Liver (tissue), 9 donors: ENCODE measurements around the gene FZD1. TPM values are rescaled to one million over a fixed set of nuclear protein-coding genes. Genes with fewer than 3 reads are reported as not detected.
A peak's percentile ranks its signal among the peaks of the same experiment; 100 is the strongest.

Source experiments
- DNase-seq: peaks from one replicate; pipeline ENCODE4 v3.0.0-alpha.2; 2017; ENCODE audit warnings: low spot score
- H3K27ac ChIP-seq, 2 donors: one replicate each; pipeline ENCODE4 v1.7.0; 2013; ENCODE audit warnings: inconsistent platforms in 2 of 2, low read length in 2 of 2, control low read depth in 1 of 2, low read depth in 1 of 2, mild to moderate bottlenecking in 1 of 2
- H3K27me3 ChIP-seq, 4 donors: one replicate each; pipeline versions ENCODE4 v1.6.1 to v1.7.0; 2013; ENCODE audit warnings: low read length in 3 of 4, inconsistent platforms in 1 of 4, mild to moderate bottlenecking in 1 of 4, moderate library complexity in 1 of 4; ENCODE audit not compliant: control insufficient read depth in 4 of 4, insufficient read depth in 4 of 4
- H3K36me3 ChIP-seq, 4 donors: one replicate each; pipeline versions ENCODE4 v1.6.1 to v1.7.0; 2013; ENCODE audit warnings: low read length in 3 of 4, mild to moderate bottlenecking in 3 of 4, low read depth in 1 of 4, moderate library complexity in 1 of 4; ENCODE audit not compliant: control insufficient read depth in 4 of 4, insufficient read depth in 3 of 4
- H3K4me1 ChIP-seq, 4 donors: one replicate each; pipeline versions ENCODE4 v1.6.1 to v1.7.0; 2013; ENCODE audit warnings: low read length in 3 of 4, mild to moderate bottlenecking in 3 of 4, moderate library complexity in 1 of 4; ENCODE audit not compliant: control insufficient read depth in 4 of 4, insufficient read depth in 4 of 4
- H3K4me3 ChIP-seq, 3 donors: one replicate each; pipeline versions ENCODE4 v1.6.1 to v1.7.0; 2013; ENCODE audit warnings: low read length in 3 of 3, control low read depth in 1 of 3, low read depth in 1 of 3, mild to moderate bottlenecking in 1 of 3
- H3K9ac ChIP-seq, 2 donors: one replicate each; pipeline ENCODE4 v1.7.0; 2013; ENCODE audit warnings: low read length in 2 of 2, mild to moderate bottlenecking in 2 of 2, moderate library complexity in 2 of 2, control low read depth in 1 of 2, low read depth in 1 of 2
- H3K9me3 ChIP-seq, 4 donors: one replicate each; pipeline versions ENCODE4 v1.6.1 to v1.7.0; 2013; ENCODE audit warnings: low read length in 3 of 4; ENCODE audit not compliant: control insufficient read depth in 4 of 4
- EGR1 ChIP-seq, 2 donors: IDR thresholded peaks; 2 replicates each; pipeline ENCODE4 v1.6.1; 2016 to 2018; ENCODE audit warnings: antibody characterized with exemption in 2 of 2, low read depth in 2 of 2
- FOXA1 ChIP-seq: IDR thresholded peaks from 2 replicates; pipeline ENCODE4 v1.6.1; 2016; ENCODE audit warnings: antibody characterized with exemption
- FOXA2 ChIP-seq: IDR thresholded peaks from 2 replicates; pipeline ENCODE4 v1.6.1; 2016; ENCODE audit warnings: antibody characterized with exemption
- GABPA ChIP-seq, 2 donors: IDR thresholded peaks in 1 of 2; conservative IDR thresholded peaks in 1 of 2; 2 replicates each; pipeline ENCODE4 v1.6.1; 2016; ENCODE audit warnings: antibody characterized with exemption in 2 of 2, mild to moderate bottlenecking in 1 of 2, moderate library complexity in 1 of 2
- HNF4A ChIP-seq, 2 donors: conservative IDR thresholded peaks; 2 replicates each; pipeline ENCODE4 v1.6.1; 2016; ENCODE audit warnings: antibody characterized with exemption in 2 of 2, mild to moderate bottlenecking in 2 of 2
- HNF4G ChIP-seq: IDR thresholded peaks from 2 replicates; pipeline ENCODE4 v1.6.1; 2016; ENCODE audit warnings: antibody characterized with exemption
- JUND ChIP-seq, 2 donors: IDR thresholded peaks; 2 replicates each; pipeline ENCODE4 v1.6.1; 2016; ENCODE audit warnings: antibody characterized with exemption in 2 of 2
- NR2F2 ChIP-seq: IDR thresholded peaks from 2 replicates; pipeline ENCODE4 v1.6.1; 2016; ENCODE audit warnings: antibody characterized with exemption
- RAD21 ChIP-seq, 2 donors: IDR thresholded peaks; 2 replicates each; pipeline ENCODE4 v1.6.1; 2016; ENCODE audit warnings: antibody characterized with exemption in 2 of 2, mild to moderate bottlenecking in 2 of 2
- RXRA ChIP-seq, 2 donors: IDR thresholded peaks; 2 replicates each; pipeline ENCODE4 v1.6.1; 2017 to 2018; ENCODE audit warnings: antibody characterized with exemption in 2 of 2, mild to moderate bottlenecking in 1 of 2
- TAF1 ChIP-seq: conservative IDR thresholded peaks from 2 replicates; pipeline ENCODE4 v1.6.1; 2016; ENCODE audit warnings: antibody characterized with exemption, mild to moderate bottlenecking
- WGBS: extraction: QIAGEN DNeasy Blood & Tissue Kit; methylation state at CpG from one replicate; pipeline ENCODE4 v1.1.7; 2013; 5-methylcytosine and 5-hydroxymethylcytosine counted together
- polyA plus RNA-seq, 2 donors: library from polyadenylated mRNA; stranded (reverse) in 1 of 2; unstranded in 1 of 2; fragments of 200-250 nt in 1 of 2; fragments of >200 nt in 1 of 2; fragmentation: Nextera tagmentation in 1 of 2; extraction: Ambion mirVana in 1 of 2; gene quantifications; one replicate each; pipeline versions ENCODE4 v1.2.1 to v1.2.3, GENCODE V29; 2013 to 2015
- total RNA-seq, 2 donors: library from RNA; depleted of rRNA; stranded (reverse); fragments of >200 nt; gene quantifications; one replicate each; pipeline ENCODE4 v1.2.3, GENCODE V29; 2014
- TF ChIP-seq, protein P1 (sequence below): fragments of 150-350 bp; IDR thresholded peaks from 2 replicates; pipeline ENCODE4 v1.5.1; 2017; ENCODE audit warnings: improper control_type of control experiment, low read depth, low read length; ENCODE audit not compliant: missing input control
- TF ChIP-seq, protein P2 (sequence below): IDR thresholded peaks from 2 replicates; pipeline ENCODE4 v1.6.1; 2016; ENCODE audit warnings: antibody characterized with exemption
- TF ChIP-seq, protein P3 (sequence below): IDR thresholded peaks from 2 replicates; pipeline ENCODE4 v1.6.1; 2016; ENCODE audit warnings: antibody characterized with exemption
- TF ChIP-seq, protein P4 (sequence below): IDR thresholded peaks from 2 replicates; pipeline ENCODE4 v1.6.1; 2016; ENCODE audit warnings: antibody characterized with exemption, mild to moderate bottlenecking
- TF ChIP-seq, protein P5 (sequence below): IDR thresholded peaks from 2 replicates; pipeline ENCODE4 v1.6.1; 2016; ENCODE audit warnings: antibody characterized with exemption
- donor health status: healthy.
- donor health status: healthy.
- donor health status: healthy.
- donor health status: healthy.
- donor health status: healthy.

FZD1 gene
- total and polyA plus RNA-seq, 4 donors = 0.68 to 3.8 (median 2.6) TPM

DNA sequence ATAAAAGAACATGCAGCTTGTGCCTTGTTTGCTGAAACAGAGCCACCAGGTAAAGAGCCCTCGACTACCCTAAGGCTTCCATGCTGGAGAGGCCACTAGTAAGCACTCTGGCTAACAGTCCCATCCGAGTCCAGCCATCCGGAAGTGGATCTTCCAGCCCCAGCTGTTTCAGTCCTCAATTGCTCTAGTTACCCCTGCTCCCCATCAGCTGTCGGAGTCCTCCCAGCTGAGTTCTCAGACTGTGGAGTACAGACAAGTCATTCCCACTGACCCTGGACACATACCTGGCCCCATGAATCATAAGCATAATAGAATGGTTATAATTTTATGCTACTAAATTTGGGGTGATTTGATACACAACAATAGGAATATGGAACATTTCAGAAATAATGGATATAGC is 13.5 kb upstream of the FZD1 start:
- Histone ChIP-seq H3K27me3 (no peaks in the 10 kb centered on the region), H3K4me3 (no peak overlapping the region), H3K4me1 (no peaks in the 10 kb centered on the region), H3K36me3 (no peaks in the 10 kb centered on the region), H3K27ac (no peak overlapping the region), H3K9me3 (no peaks in the 10 kb centered on the region), H3K9ac (no peak overlapping the region)
- no peak for DNase-seq
- TF ChIP-seq EGR1 (IDR thresholded peaks at IDR 0.05; ENCODE audit: low read depth in 2 of 2) = no peak
- no peak for TF ChIP-seq NR2F2
- 90% methylated on average over 4 of the region's 4 CpGs for WGBS

DNA sequence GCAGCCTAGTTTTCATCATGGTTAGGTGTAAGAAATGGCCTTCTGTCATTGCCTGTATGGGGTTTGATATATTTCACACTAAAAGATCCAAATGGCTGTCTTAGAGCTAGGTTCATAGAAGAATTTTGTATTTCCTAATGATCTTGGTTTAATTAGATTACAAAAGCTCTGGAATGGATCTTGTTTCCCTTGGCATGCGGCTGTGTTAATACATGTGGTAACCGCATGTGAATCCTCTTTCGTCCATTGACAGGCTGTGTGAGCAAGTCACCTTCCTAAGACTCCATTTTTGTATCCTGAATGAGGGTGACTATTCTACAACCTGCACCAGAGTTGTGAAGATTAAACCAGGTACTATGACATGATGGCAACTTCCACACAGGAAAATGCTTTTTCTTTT is 12.4 kb upstream of the FZD1 start:
- WGBS = 91% methylated on average over 3 of the region's 3 CpGs
- H3K27ac ChIP-seq = no peak overlapping the region
- H3K9me3 ChIP-seq = no peaks in the 10 kb centered on the region
- no peak overlapping the region for H3K4me3 ChIP-seq
- DNase-seq = no peak
- H3K27me3 ChIP-seq = no peaks in the 10 kb centered on the region
- H3K9ac ChIP-seq = no peak overlapping the region
- TF ChIP-seq FOXA2 (no peak), RXRA (IDR thresholded peaks at IDR 0.05) (no peak), HNF4G (no peak), TAF1 (no peak), NR2F2 (no peak), GABPA (IDR thresholded peaks at IDR 0.05 in 1 of 2, conservative IDR thresholded peaks at IDR 0.05 in 1 of 2) (no peak), JUND (IDR thresholded peaks at IDR 0.05) (no peak), RAD21 (IDR thresholded peaks at IDR 0.05) (no peak), FOXA1 (no peak), HNF4A (conservative IDR thresholded peaks at IDR 0.05) (no peak), EGR1 (IDR thresholded peaks at IDR 0.05; ENCODE audit: low read depth in 2 of 2) (no peak)
- TF ChIP-seq, protein P1, sequence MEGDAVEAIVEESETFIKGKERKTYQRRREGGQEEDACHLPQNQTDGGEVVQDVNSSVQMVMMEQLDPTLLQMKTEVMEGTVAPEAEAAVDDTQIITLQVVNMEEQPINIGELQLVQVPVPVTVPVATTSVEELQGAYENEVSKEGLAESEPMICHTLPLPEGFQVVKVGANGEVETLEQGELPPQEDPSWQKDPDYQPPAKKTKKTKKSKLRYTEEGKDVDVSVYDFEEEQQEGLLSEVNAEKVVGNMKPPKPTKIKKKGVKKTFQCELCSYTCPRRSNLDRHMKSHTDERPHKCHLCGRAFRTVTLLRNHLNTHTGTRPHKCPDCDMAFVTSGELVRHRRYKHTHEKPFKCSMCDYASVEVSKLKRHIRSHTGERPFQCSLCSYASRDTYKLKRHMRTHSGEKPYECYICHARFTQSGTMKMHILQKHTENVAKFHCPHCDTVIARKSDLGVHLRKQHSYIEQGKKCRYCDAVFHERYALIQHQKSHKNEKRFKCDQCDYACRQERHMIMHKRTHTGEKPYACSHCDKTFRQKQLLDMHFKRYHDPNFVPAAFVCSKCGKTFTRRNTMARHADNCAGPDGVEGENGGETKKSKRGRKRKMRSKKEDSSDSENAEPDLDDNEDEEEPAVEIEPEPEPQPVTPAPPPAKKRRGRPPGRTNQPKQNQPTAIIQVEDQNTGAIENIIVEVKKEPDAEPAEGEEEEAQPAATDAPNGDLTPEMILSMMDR = no peak
- TF ChIP-seq, protein P2, sequence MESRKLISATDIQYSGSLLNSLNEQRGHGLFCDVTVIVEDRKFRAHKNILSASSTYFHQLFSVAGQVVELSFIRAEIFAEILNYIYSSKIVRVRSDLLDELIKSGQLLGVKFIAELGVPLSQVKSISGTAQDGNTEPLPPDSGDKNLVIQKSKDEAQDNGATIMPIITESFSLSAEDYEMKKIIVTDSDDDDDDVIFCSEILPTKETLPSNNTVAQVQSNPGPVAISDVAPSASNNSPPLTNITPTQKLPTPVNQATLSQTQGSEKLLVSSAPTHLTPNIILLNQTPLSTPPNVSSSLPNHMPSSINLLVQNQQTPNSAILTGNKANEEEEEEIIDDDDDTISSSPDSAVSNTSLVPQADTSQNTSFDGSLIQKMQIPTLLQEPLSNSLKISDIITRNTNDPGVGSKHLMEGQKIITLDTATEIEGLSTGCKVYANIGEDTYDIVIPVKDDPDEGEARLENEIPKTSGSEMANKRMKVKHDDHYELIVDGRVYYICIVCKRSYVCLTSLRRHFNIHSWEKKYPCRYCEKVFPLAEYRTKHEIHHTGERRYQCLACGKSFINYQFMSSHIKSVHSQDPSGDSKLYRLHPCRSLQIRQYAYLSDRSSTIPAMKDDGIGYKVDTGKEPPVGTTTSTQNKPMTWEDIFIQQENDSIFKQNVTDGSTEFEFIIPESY = no peak
- TF ChIP-seq, protein P3, sequence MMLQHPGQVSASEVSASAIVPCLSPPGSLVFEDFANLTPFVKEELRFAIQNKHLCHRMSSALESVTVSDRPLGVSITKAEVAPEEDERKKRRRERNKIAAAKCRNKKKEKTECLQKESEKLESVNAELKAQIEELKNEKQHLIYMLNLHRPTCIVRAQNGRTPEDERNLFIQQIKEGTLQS = no peak
- no peaks in the 10 kb centered on the region for H3K4me1 ChIP-seq
- H3K36me3 ChIP-seq = no peaks in the 10 kb centered on the region

DNA sequence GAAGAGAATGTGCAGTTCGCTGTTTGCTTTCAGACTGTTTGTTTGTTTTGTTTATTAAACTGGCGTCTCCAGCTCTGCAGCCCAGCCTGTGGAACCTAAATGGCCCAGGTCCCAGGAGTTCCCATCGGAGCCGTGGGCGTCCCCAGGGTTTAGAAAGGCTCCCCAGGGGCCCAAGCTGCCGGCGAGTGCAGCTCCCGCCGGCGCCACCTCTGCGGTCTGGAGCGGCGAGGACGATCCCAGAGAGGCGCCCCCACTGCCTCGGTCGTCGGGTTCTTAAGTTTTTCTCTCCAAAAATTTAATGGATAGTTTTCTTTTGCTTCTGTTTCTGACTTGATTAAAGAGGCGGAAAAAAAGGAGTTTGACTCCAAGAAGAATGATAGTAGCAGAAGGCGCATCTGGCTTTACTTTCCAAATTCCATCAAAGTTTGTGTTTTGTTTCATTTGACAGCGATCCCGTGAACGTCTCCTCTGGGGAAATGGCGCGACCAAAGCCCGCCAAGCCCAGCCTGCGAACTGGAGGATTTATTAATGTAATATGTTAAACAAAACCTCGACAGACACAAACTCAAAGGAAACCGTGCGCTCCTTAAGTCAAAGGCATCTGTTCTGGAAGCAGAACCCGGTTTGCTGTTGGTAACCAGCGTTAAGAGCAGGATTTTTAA is 718 bp upstream of the FZD1 start:
- Histone ChIP-seq H3K36me3 (no peaks in the 10 kb centered on the region), H3K4me1 (peaks cover 6 to 25% (median 15%) of the 10 kb centered on the region in 4 donors), H3K27me3 (peaks cover 0 to 3% (median 0%) of the 10 kb centered on the region in 4 donors), H3K4me3 (peak overlapping the region; percentile 57 to 95 (median 62)), H3K9me3 (no peaks in the 10 kb centered on the region), H3K27ac (peak overlapping the region; percentile 54 to 65), H3K9ac (peak overlapping the region; percentile 54 to 79)
- DNase-seq = no peak
- WGBS = 1% methylated on average over 32 of the region's 32 CpGs
- TF ChIP-seq EGR1 (IDR thresholded peaks at IDR 0.05; ENCODE audit: low read depth in 2 of 2) = no peak
- TF ChIP-seq JUND (IDR thresholded peaks at IDR 0.05) = no peak
- TF ChIP-seq, protein P1 = no peak
- no peak for TF ChIP-seq HNF4G
- TF ChIP-seq NR2F2 = no peak
- TF ChIP-seq, protein P3 = no peak
- TF ChIP-seq, protein P4, sequence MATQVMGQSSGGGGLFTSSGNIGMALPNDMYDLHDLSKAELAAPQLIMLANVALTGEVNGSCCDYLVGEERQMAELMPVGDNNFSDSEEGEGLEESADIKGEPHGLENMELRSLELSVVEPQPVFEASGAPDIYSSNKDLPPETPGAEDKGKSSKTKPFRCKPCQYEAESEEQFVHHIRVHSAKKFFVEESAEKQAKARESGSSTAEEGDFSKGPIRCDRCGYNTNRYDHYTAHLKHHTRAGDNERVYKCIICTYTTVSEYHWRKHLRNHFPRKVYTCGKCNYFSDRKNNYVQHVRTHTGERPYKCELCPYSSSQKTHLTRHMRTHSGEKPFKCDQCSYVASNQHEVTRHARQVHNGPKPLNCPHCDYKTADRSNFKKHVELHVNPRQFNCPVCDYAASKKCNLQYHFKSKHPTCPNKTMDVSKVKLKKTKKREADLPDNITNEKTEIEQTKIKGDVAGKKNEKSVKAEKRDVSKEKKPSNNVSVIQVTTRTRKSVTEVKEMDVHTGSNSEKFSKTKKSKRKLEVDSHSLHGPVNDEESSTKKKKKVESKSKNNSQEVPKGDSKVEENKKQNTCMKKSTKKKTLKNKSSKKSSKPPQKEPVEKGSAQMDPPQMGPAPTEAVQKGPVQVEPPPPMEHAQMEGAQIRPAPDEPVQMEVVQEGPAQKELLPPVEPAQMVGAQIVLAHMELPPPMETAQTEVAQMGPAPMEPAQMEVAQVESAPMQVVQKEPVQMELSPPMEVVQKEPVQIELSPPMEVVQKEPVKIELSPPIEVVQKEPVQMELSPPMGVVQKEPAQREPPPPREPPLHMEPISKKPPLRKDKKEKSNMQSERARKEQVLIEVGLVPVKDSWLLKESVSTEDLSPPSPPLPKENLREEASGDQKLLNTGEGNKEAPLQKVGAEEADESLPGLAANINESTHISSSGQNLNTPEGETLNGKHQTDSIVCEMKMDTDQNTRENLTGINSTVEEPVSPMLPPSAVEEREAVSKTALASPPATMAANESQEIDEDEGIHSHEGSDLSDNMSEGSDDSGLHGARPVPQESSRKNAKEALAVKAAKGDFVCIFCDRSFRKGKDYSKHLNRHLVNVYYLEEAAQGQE = no peak
- TF ChIP-seq, protein P5, sequence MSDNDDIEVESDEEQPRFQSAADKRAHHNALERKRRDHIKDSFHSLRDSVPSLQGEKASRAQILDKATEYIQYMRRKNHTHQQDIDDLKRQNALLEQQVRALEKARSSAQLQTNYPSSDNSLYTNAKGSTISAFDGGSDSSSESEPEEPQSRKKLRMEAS = no peak
